HuH-7.5 (cell line): ENCODE data around the gene MRPL45.

Source experiments
- DNase-seq: peaks from one replicate; pipeline ENCODE4 v3.0.0; 2011; ENCODE audit warnings: low spot score

Gene MRPL45

GRCh38 chr17:38325221-38325851 is 28.4 kb downstream of the MRPL45 start:
- no peak for DNase-seq

GRCh38 chr17:38326996-38327792 is 30.2 kb downstream of the MRPL45 start:
- no peak for DNase-seq

- DNase-seq, result no peak
These were observed 31.0 kb downstream of the MRPL45 start for GRCh38 chr17:38327936-38328335.

GRCh38 chr17:38328620-38329019 is 31.7 kb downstream of the MRPL45 start:
- DNase-seq, result no peak

DNA sequence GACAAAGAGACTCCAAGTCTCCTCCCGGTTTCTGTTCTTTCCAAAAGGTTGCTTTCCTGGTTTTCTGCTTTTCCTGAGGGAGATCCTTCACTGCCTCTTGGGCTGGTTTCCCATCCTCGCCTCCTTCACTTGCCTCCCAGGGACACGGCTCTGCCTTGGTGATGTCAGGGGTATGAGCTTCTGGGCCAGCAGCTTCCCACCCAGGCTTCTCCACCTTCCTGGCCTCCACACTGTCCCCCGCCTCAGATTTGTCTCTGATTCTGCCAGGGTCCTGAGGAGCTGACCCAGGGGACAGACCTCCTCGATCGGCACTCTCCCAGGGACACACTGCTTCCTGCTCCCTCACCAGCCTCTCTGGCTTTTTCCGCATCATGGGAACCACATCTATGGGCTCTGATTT is 32.3 kb downstream of the MRPL45 start:
- no peak for DNase-seq

DNA sequence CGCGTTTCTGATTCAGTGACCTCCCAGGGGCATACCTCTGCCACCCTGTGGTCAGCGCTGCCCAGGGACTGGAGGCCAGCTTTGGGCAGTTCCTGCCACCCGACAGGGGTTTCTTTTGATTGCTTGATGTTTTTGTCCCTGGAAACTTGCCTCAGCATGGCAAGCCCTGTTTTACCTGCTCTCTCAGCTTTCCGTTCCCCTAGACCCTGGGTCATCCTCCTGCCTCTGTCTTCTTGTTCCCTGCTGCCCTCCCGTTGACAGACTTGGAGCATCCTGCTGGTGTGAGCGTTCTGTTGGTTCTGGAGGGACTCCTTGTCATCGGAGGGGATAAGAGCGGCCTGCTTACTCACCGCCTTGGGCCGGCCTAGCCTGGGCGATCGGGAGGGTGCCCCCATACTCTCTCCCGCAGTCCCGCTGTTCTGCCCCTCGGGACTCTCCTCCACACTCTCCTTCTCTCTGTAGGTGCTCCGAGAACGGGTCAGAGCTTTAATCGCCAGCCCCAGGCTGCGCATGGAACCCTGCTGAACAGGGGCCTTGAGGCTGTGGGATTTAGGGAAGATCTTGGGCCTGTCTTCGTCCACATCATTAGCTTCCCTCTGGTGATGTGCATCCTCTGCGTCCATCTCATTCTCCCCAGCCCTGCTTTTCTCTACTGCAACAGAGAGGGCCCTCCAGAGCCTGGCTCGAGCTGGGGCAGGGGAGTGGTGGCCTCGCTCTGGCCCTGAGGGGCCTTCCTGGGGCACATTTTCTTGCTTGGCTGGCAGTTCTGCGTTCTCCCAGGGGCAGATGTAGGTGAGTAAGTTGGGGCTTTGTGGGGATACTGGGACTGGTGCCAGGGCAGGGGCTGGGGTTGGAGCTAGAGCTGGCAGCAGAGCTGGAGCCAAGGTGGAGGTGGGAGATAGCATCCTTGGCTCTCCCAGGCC is 33.1 kb downstream of the MRPL45 start:
- DNase-seq, result no peak

GRCh38 chr17:38330941-38331411 is 34.0 kb downstream of the MRPL45 start:
- no peak for DNase-seq

DNA sequence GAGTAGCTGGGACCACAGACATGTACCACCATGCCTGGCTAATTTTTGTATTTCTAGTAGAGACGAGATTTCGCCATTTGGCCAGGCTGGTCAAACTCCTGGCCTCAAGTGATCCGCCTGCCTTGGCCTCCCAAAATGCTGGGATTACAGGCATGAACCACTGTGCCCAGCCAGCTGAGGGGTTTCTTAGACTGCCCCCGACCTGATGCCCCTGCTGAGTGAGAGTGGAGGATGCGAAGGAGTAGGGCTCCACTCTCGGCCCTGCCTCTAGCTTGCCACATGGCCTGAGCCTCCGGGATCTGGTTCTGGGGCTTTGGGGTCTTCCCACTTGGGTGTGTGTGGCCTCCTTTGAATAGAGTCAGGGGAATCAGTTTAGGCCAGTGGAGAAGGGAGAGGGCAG is 35.8 kb downstream of the MRPL45 start:
- DNase-seq, result no peak

- peak; percentile 58 for DNase-seq
These were observed 36.8 kb downstream of the MRPL45 start for GRCh38 chr17:38333635-38334295.

DNA sequence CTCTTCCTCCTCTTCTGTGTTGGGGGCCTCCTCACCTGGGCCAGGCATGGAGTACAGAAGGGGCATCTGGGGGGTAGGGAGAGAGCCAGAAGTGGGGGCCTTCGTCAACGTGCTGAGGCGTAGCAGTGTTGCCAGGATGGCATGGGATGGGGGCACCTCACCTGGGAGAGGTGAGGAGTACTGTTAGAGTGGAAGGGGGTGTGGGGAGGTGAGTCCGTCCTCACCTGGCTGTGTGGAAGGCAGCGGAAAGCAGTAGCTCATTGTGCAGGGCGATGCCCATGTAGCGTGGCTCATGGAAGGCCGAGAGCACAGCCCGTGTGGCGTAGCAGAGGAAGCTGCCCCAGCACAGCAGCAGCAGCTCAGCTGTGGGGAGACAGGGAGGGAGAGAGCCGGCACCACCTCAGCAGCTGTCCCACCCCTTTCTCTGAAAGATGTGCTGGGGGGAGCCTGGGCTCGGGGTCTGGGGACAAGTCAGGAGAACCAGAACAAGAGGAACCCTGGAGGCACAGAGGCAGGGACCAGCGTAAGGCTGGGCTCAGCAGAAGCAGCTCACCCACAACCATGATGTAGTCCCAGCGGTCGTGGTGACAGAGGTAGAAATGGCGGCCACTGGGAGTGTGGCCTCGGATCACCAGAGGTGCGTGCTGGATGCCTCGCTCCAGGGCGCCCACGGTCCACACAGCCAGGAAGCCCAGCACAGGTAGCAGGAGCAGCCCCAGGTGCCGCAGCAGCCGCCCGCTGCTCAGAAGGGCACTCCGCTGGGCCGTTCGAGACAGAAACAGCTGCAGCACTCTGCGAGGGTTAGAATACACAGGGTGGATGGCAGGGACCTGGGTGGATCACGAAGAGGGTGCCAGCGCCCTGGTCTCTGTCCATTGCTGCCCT is 37.8 kb downstream of the MRPL45 start:
- DNase-seq, result no peak

- no peak for DNase-seq
These were observed 39.9 kb downstream of the MRPL45 start for GRCh38 chr17:38336838-38337237.

- DNase-seq, result no peak
These were observed 41.1 kb downstream of the MRPL45 start for GRCh38 chr17:38338053-38338452.

DNA sequence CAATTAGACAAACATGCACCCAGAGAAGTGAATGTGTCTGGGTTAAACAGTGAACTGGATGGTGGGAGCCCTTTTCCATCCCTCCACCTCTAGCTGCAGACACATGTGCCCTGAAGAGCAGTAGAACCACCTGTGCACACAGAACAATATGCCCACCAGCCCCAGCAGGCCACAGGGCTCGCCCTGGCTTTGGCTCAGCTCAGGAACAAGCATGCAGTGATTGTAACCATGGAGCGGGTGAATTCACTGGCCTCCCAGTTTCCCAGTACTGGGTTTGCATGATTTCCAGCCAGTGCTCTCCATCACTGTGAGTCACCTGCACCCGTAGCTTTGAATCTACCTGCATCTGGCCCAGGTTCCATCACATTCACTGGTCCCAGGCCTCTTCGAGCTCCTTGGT is 41.6 kb downstream of the MRPL45 start:
- no peak for DNase-seq

- no peak for DNase-seq
These were observed 42.9 kb downstream of the MRPL45 start for GRCh38 chr17:38339891-38340290.

GRCh38 chr17:38341035-38341721 is 44.2 kb downstream of the MRPL45 start:
- no peak for DNase-seq

GRCh38 chr17:38342886-38343607 is 46.1 kb downstream of the MRPL45 start:
- no peak for DNase-seq

GRCh38 chr17:38343608-38344419 is 46.8 kb downstream of the MRPL45 start, which contains the start of gene GPR179:
Gene GPR179, minus strand, starts transcription at chr17:38343956. Its CDS starts 167 bp downstream, at chr17:38343789.
- DNase-seq, result no peak

DNA sequence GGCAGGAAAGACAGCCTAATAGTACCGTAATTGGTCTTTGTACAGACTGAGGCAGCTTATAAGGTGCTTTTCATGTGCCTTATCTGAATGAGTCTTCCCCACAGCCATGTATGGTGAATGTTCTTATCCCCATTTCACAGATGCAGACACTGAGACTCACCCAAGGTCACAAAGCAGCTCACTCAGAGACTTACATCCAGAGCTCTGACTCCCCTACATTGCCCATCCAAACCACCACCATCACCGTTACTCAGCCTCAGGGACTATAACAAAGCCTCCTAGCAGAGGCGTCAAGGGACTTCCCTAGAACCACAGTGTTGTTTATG is 47.4 kb downstream of the MRPL45 start:
- no peak for DNase-seq

- DNase-seq, result no peak
These were observed 48.8 kb downstream of the MRPL45 start for GRCh38 chr17:38345743-38346142.
